ENCODE measurements around the gene DTNBP1.
A peak's percentile ranks its signal among the peaks of the same experiment; 100 is the strongest.

Gene DTNBP1

GRCh38 chr6:15577550-15578171 lies 85.2 kb downstream of the DTNBP1 start:
- DNase-seq = no peak
- no peak for TF ChIP-seq GATA1 (IDR thresholded peaks at IDR 0.05; ENCODE audit: low read depth, low read length)
- no peak for TF ChIP-seq POLR2A (IDR thresholded peaks at IDR 0.05; ENCODE audit: low read length)

DNA sequence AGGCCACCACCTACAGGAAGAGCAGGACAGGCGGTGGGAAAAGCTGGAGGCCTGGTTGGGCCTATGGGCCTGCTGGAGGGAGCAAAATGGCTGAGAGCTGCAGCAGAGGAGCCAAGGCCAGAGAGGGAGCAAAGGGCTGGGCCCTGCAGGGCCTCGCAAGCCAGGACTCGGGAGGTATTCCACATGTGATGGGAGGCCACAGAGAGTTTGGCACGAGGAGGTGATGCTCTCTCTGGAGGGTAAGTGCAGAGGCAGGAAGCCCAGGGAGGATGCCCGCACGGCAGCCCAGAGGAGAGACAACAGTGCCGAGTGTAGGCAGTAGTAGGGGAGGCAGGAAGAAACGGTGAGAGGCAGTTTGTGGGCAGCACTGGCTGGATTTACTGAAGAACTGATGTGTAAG lies 85.7 kb downstream of the DTNBP1 start:
- no peak for DNase-seq
- TF ChIP-seq POLR2A (IDR thresholded peaks at IDR 0.05; ENCODE audit: low read length) (no peak), GATA1 (IDR thresholded peaks at IDR 0.05; ENCODE audit: low read depth, low read length) (no peak)

GRCh38 chr6:15575357-15576033 lies 87.3 kb downstream of the DTNBP1 start:
- TF ChIP-seq GATA1 (IDR thresholded peaks at IDR 0.05; ENCODE audit: low read depth, low read length) = no peak
- TF ChIP-seq POLR2A (IDR thresholded peaks at IDR 0.05; ENCODE audit: low read length) = no peak
- no peak for DNase-seq

DNA sequence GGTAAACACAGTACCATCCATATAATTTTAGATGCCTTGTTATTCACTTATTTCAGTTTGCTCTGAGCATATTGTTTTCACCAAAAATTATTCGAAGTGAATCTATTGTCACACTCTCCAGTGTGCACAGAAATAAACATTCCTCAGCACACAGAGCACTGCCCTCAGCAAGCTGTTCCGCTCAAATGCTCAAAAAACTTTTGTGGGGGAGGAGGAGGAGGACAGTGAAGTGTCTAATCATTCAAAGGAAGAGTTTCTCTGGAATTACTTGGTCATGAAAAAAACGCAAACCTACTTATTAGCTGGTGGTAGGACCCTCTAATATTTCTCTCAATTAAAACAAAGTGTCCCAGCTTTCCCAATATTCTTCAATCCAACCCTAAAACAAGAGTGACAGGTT lies 88.3 kb downstream of the DTNBP1 start:
- TF ChIP-seq POLR2A (IDR thresholded peaks at IDR 0.05; ENCODE audit: low read length) (no peak), GATA1 (IDR thresholded peaks at IDR 0.05; ENCODE audit: low read depth, low read length) (no peak)
- no peak for DNase-seq

DNA sequence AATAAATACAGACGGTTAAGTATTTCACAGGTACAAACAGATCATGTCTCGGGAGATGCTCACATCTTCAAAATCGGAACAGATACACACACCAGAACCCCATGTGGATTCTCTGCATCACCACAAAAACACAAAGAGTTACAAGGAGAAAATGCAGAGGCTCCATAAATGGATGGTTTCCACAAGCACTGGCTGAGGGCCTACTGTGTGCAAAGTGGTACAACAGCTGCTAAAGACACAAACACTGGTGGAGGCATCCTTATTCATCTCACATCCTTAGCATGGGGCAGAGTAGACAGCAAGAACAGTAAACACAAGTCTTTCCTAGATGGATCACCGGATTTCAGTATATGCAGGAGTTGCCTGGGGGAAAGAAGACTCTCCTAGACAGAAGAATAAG lies 88.8 kb downstream of the DTNBP1 start:
- TF ChIP-seq GATA1 (IDR thresholded peaks at IDR 0.05; ENCODE audit: low read depth, low read length) (no peak), POLR2A (IDR thresholded peaks at IDR 0.05; ENCODE audit: low read length) (no peak)
- DNase-seq = no peak

DNA sequence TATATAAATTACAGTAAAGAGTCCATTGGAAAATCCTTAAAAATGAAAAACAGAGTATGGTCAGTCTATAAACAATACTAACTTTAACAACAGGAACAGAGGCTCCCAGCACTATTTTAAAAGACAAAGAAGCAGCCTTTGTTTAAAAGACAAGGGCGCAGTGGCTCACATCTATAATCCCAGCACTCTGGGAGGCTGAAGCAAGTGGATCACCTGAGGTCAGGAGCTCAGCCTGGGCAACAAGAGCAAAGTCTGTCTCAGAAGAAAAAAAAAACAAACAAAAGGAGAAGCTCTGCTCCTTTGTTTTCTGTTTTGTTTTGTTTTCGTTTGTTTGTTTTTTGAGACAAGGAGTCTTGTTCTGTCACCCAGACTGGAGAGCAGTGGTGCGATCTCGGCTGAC lies 89.4 kb downstream of the DTNBP1 start:
- no peak for DNase-seq

GRCh38 chr6:15572296-15573016 lies 90.4 kb downstream of the DTNBP1 start:
- TF ChIP-seq GATA1 (IDR thresholded peaks at IDR 0.05; ENCODE audit: low read depth, low read length) (no peak), POLR2A (IDR thresholded peaks at IDR 0.05; ENCODE audit: low read length) (no peak)

More for the DNA sequence above, 89.4 kb downstream of the DTNBP1 start:
- no peak for TF ChIP-seq GATA1 (IDR thresholded peaks at IDR 0.05; ENCODE audit: low read depth, low read length)
- TF ChIP-seq POLR2A (IDR thresholded peaks at IDR 0.05; ENCODE audit: low read length) = no peak

GRCh38 chr6:15570171-15570570 lies 92.7 kb downstream of the DTNBP1 start:
- no peak for TF ChIP-seq POLR2A (IDR thresholded peaks at IDR 0.05; ENCODE audit: low read length)
- TF ChIP-seq GATA1 (IDR thresholded peaks at IDR 0.05; ENCODE audit: low read depth, low read length) = no peak
- DNase-seq = no peak

More at GRCh38 chr6:15572296-15573016, 90.4 kb downstream of the DTNBP1 start:
- DNase-seq = no peak

GRCh38 chr6:15569035-15569995 lies 93.5 kb downstream of the DTNBP1 start:
- DNase-seq = peak; percentile 24 to 55
- TF ChIP-seq POLR2A (IDR thresholded peaks at IDR 0.05; ENCODE audit: low read length) (no peak), GATA1 (IDR thresholded peaks at IDR 0.05; ENCODE audit: low read depth, low read length) (no peak)

DNA sequence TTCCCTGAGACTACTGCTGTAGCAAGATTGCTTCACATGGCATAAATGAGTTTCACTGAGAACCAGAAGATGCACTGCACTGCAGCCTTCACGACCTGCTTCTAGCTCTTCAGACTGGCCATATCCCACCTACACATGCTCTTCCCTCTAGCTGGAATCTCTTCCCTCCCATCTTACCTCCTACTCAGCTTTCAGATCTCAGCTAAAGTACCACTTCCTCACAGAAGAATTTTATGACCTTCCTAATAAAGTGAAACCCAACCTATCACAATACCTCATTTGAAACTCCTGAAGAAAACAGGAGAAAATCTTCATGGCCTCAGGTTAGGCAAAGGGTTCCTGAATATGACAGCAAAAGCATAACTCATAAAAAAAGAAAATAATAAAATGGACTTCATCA lies 99.9 kb downstream of the DTNBP1 start:
- DNase-seq = no peak
- TF ChIP-seq POLR2A (IDR thresholded peaks at IDR 0.05; ENCODE audit: low read length) (no peak), GATA1 (IDR thresholded peaks at IDR 0.05; ENCODE audit: low read depth, low read length) (no peak)

DNA sequence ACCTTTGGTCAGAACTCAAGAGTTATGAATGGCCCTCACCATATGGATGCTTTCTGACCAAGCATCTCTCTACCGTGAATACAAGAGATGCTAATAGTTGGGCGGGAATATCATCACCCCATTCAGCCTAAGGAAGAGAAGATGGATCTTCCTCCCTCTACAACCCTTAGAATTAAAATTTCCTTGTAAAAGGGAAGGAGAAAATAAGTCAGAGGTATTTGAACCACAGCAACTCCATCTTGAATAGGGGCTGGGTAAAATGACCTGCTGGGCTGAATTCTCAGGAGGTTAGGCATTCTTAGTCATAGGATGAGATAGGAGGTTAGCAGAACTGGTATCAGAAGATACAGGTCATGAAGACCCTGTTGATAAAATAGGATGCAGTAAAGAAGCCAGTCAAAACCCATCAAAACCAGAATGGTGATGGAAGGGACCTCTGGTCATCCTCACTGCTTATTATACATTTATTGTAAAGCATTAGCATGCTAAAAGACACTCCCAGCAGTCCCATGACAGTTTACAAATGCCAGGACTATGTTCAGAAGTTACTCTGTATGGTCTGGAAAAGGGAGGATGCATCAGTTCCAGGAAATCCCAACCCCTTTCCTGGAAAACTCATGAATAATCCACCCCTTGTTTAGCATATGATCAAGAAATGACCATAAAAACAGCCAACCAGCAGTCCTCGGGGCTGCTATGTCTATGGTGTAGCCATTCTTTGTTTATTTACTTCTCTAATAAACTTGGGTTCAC lies 101.2 kb downstream of the DTNBP1 start:
- no peak for DNase-seq
- TF ChIP-seq POLR2A (IDR thresholded peaks at IDR 0.05; ENCODE audit: low read length) (no peak), GATA1 (IDR thresholded peaks at IDR 0.05; ENCODE audit: low read depth, low read length) (no peak)

DNA sequence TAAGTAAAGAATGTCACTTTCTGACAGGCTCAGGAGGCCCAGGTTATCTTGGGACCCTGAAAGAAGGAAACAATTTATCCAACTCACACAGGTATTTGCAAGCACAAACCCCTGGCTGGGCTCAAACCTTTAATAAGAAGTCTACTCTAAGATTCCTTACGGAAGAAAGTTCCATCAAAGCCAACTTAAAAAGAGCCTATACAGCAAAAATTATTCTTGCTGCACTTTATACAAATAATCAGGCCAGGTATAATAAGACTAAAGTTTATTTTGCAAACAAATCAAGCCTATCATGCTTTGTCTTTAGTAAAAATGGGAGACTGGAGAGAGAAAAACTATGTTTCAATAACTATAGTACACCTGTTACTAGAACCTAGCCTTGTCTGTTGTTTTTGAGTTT lies 102.1 kb downstream of the DTNBP1 start:
- no peak for TF ChIP-seq POLR2A (IDR thresholded peaks at IDR 0.05; ENCODE audit: low read length)
- no peak for TF ChIP-seq GATA1 (IDR thresholded peaks at IDR 0.05; ENCODE audit: low read depth, low read length)
- DNase-seq = no peak

DNA sequence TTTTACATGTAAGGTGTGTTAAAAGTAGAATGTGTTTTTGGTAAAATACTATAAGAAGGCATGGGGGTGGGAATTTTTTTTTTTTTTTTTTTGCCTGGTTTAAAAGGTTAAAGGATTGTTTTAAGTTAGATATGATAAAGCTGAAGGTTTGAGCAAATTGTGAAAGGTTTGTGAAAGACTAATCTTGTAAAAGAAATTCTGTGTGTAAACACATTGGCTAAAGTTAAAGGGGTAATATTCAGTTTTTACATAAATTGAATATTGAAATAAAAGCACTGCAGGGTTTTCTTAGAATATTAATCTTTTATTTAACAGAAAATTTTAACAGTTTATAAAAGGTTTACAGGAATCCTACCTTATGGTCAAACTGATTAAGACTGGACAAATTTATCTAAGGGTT lies 105.7 kb downstream of the DTNBP1 start:
- TF ChIP-seq POLR2A (IDR thresholded peaks at IDR 0.05; ENCODE audit: low read length) (no peak), GATA1 (IDR thresholded peaks at IDR 0.05; ENCODE audit: low read depth, low read length) (no peak)
- no peak for DNase-seq

Measured in erythroblast (primary cell).